ENCODE measurements around the gene PROCR.
"Not testable (repeated sequence)": the region's sequence is repeated elsewhere in the genome, so short reads cannot be mapped to it uniquely, and the experiment has no call there.

The PROCR gene

DNA sequence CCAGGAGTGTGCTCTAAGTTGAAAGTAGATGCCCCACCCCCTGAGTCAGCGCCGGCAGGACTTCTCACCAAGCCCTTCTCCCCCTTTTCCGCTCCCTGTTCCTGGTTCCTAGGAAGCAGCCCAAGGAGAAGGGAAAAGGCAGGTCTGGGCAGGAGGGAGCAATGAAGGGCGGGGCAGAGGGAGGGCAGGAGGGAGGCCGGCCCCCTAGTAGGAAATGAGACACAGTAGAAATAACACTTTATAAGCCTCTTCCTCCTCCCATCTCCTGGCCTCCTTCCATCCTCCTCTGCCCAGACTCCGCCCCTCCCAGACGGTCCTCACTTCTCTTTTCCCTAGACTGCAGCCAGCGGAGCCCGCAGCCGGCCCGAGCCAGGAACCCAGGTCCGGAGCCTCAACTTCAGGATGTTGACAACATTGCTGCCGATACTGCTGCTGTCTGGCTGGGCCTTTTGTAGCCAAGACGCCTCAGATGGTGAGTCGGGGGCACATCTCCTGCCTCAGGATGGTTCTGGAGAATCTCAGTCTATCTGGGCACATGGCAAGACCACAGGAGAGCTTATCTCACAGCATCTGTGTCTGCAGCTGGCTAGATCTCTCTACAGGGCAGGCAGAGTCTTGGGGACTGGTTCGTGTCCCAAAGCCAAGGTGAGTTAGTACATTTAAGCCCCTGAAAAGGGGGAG lies at the start of gene PROCR:
Gene PROCR (plus strand): TSS at position 320 of the 681 bp plus-strand sequence. CDS start 83 bp downstream, at position 403.
- no peak for DNase-seq

DNA sequence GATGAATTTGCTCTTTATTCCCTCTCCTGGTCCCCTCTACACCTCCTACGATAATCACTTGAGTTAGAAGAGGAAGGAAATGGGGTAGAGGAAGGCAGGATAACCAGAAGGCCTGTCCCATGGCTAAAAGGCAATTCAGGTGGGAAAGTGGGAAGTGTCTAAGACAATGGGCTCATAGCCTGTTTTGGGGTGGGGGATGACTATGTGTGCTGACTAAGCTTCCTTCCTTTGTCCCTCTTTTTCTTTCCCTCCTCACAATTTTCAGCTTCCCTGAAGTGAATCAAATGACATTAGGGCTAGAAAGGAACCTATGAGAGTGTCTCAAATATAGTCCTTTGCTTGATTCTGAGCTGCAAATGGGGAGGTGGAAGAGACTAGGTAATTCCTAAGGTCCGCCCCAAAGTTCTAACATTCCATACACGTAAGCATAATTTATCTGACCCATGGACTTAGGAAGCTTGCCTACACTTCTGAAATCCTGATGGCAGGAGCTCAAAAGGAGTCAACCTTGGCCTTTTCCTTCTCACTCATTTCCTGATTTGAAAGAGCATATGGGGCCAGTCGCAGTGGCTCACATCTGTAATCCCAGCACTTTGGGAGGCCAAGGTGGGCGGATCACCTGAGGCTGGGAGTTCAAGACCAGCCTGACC lies 49.0 kb upstream of the PROCR start:
- no peak for DNase-seq

DNA sequence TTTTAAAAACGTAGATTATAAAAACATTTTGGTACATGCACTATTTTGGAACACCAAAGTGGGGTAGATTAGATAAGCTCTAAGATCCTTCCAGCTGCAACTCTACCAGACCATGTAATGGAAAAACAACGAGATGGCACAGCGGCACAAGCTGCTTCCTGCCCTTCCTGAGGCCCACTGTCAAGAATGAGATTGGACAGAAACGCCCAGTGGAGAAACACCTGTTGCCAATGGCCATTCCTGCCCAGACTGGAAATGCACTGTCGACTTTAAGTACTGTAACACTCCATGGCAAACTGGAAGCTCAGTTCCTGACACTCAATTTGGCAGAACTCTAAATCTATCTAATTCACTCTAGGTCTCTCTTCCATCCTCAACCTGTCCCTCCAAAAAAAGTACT lies 46.1 kb upstream of the PROCR start:
- DNase-seq: no peak

DNA sequence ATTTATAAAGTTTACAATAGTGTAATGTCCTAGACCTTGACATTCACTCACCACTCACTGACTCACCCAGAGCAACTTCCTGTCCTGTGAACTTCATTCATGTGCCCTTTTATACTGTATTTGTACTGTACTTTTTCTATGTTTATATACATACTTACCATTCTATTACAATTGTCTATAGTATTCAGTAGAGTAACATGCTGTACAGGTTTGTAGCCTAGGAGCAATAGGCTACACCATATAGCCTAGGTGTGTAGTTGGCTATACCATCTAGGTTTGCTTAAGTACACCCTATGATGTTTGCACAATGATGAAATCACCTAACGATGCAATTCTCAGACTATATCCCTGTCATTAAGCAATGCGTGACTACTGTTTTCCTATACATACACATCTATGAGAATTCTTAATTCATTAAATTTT lies 42.2 kb upstream of the PROCR start:
- no peak for DNase-seq

DNA sequence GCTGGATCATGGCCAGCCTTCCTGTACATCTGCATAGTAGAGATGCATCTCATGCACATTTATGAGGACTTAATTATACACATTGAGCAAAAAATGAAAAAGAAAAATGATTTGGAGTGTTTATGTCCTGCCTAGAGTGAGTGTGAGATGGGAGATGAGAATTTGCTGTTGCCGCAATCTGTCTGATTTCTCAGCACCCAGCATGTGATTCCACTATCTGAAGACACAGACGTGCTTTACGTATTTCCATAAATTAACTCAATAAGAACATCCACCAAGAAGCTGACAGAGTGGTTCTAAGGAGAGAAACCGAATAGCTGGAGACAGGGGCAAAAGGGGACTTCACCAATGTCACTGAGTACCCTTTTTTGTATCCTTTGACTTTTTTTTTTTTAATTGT lies 39.9 kb upstream of the PROCR start:
- DNase-seq: no peak

DNA sequence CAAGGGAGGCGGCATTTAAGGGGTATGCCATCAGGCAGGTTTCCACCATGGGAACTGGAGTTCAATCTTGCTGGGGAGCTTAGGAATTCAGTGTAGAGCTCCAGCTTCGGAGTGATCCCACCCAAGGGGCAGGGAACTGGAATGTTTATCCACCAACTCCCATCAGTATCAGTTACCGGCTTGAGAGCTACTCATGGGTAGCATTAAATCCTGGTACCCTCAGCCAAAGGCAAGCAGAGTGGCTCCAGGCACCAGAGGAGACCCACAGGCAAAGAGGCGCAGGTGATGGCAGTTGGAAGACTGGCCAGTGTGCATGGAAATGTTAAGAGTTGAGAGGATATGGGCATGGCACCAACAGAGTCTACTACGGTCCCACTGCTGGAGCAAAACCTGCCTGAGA lies 38.8 kb upstream of the PROCR start:
- DNase-seq: no peak

DNA sequence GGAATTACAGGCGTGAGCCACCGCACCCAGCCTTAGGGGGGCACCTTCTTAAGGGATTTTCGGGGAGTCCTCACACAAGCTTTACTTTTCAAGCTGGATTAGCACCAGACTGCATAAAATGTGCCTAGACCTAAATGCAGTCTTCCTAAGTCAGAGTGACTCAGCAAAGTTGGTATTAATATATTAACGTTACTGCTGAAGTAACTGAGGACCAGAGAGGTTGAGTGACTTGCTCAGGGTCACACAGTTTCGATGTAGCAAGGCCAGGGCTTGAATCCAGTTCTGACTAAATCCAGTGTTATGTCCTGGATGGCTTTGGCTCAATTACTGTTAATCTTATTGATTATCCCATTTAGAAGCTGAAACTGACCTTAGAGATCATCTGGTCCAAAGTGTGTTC lies 38.1 kb upstream of the PROCR start:
- DNase-seq: no peak

DNA sequence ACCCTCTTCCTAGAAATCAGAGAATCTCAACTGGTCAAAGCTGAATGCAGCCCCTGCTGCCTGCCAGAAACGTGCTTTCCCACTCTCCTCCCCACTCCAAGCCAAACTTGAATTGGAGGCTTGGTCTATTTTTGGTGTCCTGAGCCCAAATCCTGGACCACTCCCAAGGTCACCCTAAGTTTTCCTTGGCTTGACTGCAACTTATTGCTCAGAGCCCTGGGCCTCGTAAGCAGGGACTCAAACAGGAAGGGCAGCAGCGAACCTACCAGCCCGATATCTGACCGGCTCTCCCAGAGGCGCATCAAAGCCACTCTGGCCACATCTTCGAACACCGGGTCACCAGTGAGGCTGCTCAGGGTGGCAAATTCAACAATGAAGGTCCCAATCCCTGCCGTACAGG lies 37.4 kb upstream of the PROCR start:
- DNase-seq: no peak

DNA sequence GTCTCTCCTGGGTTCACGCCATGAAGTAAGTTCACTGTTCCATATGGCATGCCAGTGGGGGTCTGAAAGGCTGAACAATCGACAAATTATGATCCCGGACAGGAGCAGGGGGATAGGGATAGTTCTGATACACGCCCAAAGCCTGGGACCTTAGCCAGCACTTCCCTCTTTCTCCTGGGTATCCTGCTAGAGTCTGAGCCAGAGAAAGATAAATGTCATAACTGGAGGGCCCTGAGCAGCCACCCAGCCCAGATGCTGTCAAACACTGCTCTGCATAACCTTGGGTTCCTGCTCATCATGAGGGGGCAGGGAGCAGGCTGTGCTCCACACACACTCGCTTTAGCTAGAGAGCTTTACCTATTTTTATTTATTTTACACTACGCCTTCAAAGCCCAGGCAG lies 37.0 kb upstream of the PROCR start:
- DNase-seq: no peak

DNA sequence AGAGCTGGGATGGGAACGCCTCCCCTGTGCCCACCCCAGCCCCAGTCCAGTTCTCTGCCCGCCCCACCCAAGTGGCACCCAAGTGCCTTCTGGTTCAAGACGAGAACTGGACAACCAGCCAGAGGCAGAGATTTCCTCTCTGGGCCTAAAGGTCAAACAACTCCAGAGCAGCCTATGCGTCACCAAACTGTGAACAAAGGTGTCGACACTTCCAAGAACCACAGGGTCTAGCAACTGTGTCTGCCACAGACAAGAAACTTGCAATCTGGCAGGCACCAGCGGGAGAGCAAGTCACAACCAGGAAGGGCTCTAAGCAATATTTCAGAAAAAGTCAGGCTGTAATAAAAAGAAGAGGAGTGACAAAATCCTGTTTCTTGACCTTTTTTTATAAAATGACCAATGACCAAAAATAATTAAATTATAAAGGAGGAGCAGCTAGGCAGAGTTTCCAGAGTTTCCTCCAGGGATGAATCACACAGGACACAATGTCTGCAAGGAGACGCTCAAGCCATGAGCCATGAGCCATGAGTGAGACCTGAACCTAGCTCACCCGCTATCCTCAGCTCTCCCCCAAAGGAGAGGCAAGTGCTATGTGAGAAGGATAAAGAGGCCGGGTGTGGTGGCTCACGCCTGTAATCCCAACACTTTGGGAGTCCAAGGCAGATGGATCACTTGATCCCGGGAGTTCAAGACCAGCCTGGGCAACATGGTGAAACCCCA lies 35.8 kb upstream of the PROCR start:
- no peak for DNase-seq

DNA sequence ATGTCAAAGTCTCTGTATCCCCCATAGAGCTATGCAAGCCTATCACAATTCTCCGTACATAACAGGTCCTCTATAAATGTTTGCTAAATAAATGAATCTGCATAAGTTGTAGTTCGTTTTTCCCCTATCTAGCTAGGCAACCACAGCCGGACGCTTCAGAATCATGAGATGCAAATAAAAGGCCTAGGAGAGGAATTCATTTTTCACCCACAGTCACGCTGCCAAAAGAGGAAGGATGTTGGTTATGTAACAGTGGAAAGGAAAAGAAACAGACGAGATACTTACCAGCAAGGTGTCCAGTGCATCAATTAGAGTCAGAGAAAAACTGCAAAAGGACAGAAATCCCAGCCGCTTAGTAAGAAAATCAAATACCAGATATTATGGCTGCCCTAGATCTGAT lies 27.2 kb upstream of the PROCR start:
- DNase-seq: no peak

DNA sequence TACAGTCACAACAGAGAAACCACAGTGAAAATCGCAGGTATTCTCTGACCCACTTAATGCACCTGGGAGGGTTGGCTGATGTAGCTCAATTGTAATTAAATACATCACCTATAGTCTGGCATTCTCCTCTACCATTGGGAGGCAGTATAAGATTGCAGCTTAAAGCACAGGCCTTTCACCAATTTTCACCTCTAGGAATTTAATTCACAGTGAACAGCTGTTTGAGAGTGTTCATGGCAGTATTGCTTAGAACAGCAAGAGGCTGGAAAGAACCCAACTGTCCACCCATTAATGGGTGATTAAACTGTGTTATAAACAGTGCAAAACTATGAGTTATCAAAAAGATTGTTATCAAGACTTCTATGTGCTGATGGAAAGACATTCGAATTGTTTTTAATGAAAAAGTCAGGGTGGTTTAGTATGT lies 26.7 kb upstream of the PROCR start:
- no peak for DNase-seq

DNA sequence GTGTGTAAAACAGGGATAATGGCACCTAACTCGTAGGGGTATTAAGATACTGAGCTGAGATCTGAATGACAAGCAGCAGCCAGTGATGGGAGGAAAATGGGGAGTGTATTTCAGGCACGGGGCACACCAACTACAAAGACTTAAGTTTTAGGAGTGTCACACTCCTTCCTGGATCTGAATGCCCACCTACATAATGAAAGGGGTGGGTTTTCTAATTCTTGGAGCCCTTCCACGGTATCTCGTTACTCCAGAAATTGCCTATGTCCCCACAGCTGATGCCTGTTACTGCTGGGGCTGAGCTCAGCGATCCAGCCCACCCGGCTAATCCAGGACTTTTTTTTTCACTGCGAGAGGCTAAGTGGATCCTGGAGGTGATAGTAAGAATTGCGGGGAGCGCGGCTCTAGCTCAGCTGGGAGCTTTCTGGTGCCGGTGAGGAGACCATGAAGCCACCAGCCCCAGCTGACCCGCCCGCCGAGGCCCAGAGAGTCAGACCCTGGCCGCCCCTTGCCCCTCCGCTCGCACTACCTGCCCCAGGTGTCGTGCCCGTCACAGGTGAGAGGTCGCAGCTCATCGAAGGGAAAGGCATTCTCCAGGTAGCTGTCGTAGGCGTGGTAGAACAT lies 25.5 kb upstream of the PROCR start:
- DNase-seq: no peak

DNA sequence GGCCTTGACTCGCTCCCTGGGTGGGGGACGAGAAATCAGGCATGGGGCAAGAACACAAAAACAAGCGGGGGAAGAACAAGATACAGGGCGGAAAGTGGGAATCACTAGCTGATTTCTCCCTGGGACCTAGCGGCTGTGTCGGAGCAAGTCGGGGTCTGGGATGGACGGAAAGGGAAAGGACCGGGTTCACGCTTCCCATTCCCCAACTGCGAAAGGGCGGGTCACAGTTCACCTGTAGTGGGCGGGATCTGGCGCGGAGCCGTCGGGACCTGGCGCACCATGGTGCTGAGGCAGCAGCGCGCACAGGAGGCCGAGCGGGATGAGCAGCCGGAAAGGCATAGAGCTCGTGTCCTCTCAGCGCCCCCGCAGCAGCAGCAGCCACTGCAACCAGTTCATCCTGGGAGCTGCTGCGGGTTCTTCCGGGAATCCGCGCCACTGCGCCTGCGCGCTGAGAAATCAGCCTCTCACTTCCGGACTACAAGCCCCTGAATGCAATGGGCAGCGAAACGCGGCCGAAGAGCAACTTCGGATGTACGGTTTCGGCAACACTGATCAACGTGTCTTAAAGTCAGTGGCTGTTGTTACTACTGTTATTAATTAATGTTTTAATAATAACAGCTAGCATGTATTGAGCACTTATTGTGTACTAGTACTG lies 24.8 kb upstream of the PROCR start, which contains the start of gene EDEM2:
Gene EDEM2 (minus strand): TSS at position 417 of the 655 bp plus-strand sequence. CDS start 78 bp downstream, at position 339.
- peak; percentile 90 to 93 for DNase-seq

DNA sequence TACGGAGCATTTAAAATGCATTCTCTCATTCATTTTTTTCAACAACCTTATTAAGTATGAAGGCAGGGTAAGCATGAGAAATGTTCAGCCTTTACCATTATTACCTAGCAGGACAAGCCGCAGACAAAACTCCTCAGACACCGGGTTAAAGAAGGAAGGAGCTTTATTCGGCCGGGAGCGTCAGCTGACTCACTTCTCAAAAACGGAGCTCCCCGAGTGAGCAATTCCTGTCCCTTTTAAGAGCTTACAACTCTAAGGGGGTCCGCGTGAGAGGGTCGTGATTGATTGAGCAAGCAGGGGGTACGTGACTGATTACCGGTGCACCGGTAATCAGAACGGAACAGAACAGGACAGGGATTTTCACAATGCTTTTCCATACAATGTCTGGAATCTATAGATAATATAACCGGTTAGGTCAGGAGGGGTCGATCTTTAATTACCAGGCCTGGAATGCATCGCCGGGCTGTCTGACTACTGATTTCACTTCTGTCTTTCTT lies 24.2 kb upstream of the PROCR start:
- DNase-seq: not testable (repeated sequence)

DNA sequence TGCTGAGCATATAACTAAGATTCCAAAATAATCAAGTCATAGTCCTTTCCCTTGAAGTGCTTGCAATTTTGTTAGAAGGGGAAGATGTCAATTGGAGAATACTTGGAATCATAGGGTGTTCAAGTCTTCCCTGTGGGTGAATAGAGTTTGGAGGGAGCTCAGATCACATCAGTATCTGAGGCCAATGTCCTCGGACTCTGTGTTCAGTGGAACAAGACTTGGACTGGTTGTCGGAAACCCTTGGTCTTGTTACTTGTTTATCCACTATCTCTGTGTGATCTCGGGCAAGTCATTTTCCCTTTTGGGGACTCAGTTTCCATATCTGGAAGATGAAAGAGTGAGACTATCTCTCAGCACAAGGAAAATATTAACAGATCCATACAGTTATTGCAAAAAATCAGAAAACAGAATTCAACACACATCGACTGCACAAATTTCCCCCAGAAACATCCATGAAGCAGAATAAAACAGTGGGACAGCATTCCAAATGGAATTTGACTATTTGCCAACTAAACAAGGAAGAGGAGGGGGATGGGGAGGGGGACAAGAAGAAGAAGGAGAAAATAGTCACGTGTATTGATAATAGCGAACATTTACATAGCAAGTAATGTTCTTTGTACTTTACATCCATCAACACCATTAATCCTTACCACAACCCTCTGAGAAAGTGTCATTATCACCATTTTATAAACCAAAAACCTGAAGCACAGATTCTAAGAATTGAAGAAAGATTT lies 20.9 kb upstream of the PROCR start:
- no peak for DNase-seq

DNA sequence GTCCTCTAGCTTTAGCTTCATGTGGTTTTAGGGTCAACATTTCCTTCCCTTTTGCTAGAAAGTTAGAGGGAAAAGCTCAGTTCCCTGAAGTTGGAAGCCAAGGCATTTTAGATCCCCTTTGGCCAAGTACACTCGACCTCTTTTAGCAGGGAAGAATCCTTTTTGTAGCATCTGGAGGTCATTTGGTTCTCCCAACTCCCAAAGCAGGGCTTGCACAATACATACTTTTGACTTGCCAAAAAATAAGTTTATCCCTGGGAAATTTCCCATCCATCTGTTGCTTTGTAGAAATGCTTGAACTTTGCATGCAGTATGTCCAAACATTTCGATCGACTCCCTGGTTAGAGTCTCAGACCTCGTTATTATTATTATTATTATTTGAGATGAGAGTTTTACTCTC lies 20.1 kb upstream of the PROCR start:
- no peak for DNase-seq

DNA sequence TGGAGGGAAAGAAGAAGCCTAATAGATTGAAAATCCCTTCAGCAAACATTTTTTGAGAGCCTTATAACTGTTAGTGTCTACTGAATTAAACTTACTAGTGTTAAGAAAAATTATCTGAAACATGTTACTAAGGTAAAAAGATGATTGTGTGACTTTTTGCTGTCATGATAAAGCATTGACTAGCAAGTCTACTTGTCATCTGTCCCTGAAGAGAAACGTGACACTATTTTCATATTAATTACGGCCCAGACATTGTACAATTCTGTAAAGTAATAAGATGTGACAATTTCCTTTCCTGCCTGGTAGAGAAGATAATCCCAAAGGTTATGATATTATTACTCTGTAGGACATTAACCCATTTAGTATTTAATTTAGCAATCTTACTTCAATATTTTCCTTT lies 15.9 kb upstream of the PROCR start:
- DNase-seq: no peak

DNA sequence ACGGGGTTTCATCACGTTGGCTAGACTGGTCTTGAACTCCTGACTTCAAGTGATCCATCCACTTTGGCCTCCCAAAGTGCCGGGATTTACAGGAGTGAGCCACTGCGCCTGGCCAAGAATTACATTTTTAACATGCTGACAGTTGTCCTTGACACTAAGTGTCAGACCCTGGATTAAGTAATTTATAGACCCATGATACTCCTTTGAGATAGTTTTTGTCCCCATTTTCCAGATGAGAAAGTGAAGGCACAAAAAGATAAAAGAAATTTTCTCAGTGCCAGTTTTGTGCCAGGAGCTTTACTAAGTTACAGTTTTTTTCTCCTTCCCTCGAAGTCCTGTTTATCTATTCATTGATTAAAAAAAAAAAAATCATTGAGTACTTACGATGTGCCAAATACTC lies 14.9 kb upstream of the PROCR start:
- no peak for DNase-seq

DNA sequence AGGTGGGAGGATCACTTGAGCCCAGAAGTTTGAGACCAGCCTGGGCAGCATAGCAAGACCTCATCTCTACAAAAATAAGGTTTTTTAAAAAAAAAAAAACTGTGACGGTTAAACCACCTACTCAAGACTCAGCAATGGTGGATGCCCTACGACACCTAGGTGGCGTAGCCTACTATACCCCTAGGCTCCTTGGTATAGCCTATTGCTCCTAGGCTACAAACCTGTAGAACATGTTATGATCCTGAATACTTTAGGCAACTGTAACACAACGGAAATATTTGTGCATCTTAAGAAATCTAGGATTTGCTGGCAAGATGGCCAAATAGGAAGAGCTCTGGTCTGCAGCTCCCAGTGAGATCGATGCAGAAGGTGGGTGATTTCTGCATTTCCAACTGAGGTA lies 11.5 kb upstream of the PROCR start:
- DNase-seq: not testable (repeated sequence)

DNA sequence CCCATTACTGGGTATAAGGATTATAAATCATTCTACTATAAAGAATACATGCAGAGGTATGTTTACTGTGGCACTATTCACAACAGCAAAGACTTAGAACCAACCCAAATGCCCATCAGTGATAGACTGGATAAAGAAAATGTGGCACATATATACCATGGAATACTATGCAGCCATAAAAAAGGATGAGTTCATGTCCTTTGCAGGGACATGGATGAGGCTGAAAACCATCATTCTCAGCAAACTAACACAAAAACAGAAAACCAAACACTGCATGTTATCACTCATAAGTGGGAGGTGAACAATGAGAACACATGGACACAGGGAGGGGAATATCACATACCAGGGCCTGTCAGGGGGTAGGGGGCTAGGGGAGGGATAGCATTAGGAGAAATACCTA lies 7.3 kb upstream of the PROCR start:
- not testable (repeated sequence) for DNase-seq
